Measurements from ENCODE around the gene CDC37.

DNA sequence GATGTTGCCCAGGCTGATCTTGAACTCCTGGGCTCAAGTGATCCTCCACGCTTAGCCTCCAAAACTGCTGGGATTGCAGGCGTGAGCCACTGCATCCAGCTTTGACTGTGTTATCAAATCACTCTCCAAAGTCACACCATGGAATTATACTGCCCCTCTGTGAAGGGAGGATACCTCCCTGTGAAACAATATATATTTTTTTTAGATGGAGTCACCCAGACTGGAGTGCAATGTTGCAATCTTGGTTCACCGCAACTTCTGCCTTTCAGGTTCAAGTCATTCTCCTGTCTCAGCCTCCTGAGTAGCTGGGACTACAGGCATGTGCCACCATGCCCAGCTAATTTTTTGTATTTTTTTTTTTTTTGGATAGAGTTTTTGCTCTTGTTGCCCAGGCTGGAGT lies 30.7 kb downstream of the CDC37 start:
- TF ChIP-seq, protein P1, sequence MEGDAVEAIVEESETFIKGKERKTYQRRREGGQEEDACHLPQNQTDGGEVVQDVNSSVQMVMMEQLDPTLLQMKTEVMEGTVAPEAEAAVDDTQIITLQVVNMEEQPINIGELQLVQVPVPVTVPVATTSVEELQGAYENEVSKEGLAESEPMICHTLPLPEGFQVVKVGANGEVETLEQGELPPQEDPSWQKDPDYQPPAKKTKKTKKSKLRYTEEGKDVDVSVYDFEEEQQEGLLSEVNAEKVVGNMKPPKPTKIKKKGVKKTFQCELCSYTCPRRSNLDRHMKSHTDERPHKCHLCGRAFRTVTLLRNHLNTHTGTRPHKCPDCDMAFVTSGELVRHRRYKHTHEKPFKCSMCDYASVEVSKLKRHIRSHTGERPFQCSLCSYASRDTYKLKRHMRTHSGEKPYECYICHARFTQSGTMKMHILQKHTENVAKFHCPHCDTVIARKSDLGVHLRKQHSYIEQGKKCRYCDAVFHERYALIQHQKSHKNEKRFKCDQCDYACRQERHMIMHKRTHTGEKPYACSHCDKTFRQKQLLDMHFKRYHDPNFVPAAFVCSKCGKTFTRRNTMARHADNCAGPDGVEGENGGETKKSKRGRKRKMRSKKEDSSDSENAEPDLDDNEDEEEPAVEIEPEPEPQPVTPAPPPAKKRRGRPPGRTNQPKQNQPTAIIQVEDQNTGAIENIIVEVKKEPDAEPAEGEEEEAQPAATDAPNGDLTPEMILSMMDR (IDR thresholded peaks at IDR 0.05) = no peak
- no peak for TF ChIP-seq POLR2A (IDR thresholded peaks at IDR 0.05)

All from adrenal gland (tissue), 5 donors.